NCI-H2171 (cell line): ENCODE results near the gene LRRC18.

Experiments used
- DNase-seq: peaks from one replicate; lab custom pipeline; 2025; lab: John Stamatoyannopoulos, UW

LRRC18 gene

DNA sequence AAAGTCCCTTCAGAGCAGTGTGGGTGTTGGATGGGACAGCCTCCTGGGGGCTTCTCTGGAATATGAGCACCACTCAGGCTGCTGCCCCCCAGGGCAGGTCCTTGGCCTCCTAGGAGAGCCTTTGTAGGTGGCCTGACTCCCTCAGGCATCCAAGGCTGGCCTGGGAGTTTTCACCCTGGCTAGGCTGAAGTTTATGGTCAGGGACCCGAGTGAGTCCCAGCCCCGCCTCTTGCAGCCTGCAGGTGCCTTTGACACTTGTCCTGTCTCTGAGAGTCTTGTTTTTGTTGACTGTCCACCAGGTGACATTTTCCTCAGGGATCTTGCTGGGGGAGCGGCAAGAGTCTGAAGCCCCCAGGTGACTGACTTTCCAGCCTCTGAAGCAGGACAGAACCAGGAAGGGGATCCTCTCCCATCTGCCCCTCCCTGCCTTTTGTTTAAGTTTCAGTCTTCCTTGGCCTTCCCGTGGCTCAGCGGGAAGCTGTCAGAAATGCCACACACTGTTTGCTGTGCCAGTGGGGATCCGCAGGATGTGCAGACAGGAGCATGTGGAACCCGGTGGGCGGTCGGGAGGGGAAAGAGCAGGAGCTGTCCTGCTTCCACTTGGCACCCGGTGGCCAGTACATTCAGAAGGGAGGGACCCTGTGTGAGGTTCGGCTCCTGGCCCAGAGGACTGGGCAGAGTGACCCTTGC lies 59.5 kb downstream of the LRRC18 start:
- DNase-seq, result no peak

DNA sequence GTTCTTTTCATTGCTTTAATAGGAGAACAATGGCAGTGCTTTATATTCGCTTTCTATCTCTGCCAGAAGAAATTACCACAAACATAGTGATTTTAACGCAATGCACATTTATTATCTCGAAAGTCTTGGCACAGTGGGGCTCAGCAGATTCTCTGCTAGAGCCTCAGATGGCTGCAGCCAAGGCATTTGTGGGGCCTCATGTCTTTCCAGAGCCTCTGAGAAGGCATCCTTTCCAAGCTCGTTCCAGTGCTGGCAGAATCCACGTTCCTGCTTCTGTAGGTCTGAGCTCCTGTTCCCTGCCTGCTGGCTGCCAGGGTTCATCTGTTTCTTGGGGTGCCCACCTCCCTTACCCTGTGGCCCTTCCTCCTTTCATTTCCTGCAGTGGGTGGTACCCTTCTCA lies 60.2 kb downstream of the LRRC18 start:
- DNase-seq, result no peak

GRCh38 chr10:48878091-48878490 lies 61.5 kb downstream of the LRRC18 start:
- no peak for DNase-seq

- no peak for DNase-seq
These were observed 67.4 kb downstream of the LRRC18 start for GRCh38 chr10:48872234-48872633.
